Endothelial cell of umbilical vein (primary cell): ENCODE data around the gene ACOT13. TPM values are rescaled to one million over a fixed set of nuclear protein-coding genes. Genes with fewer than 3 reads are reported as not detected.

ENCODE experiments used
- BruUV-seq: library from RNA; stranded (reverse); fragments of 400-500 nt; replicated peaks from 2 replicates; lab custom pipeline; 2021; lab: Mats Ljungman, UMichigan
- CTCF ChIA-PET: fragments of 300-600, 350-600 bp; sonication (Branson Sonifier 250); formaldehyde crosslinking; loops from one replicate; lab custom pipeline; 2021; ENCODE audit warnings: antibody characterized with exemption, inconsistent platforms; lab: Charles Lee
- POLR2A ChIA-PET: fragments of 300-600, 350-600 bp; sonication (Branson Sonifier 250); formaldehyde crosslinking; loops from one replicate; lab custom pipeline; 2021; ENCODE audit warnings: antibody characterized with exemption, inconsistent platforms; lab: Charles Lee
- DNase-seq: peaks from one replicate; pipeline ENCODE4 v3.0.0-alpha.2; 2011; ENCODE audit warnings: low read depth, low spot score
- FAIRE-seq: peaks from 2 replicates; lab custom pipeline; 2011; peaks lifted over from hg19 to GRCh38; lab: Jason Lieb, UNC
- H2AFZ ChIP-seq: 2 replicates; pipeline ENCODE4 v1.6.0; 2012; ENCODE audit warnings: low read depth, low read length, control low read depth, inconsistent platforms
- H3K27ac ChIP-seq: 2 replicates; pipeline ENCODE4 v1.5.1; 2011; ENCODE audit warnings: low read depth, mild to moderate bottlenecking, control low read depth, low read length, moderate library complexity; ENCODE audit not compliant: insufficient read depth
- H3K27me3 ChIP-seq, 2 experiments: 2 replicates each; pipeline versions ENCODE4 v1.6.0 to v1.6.1; 2011; ENCODE audit warnings: low read length in 2 of 2, mixed read lengths in 1 of 2; ENCODE audit not compliant: control insufficient read depth in 2 of 2, insufficient read depth in 2 of 2
- H3K36me3 ChIP-seq, 2 experiments: 2 replicates in 1 of 2; 3 replicates in 1 of 2; pipeline ENCODE4 v1.5.1; 2011; ENCODE audit warnings: low read length in 2 of 2, mild to moderate bottlenecking in 1 of 2, moderate library complexity in 1 of 2; ENCODE audit not compliant: control insufficient read depth in 2 of 2, insufficient read depth in 2 of 2; ENCODE audit errors: extremely low read depth in 1 of 2
- H3K4me1 ChIP-seq: 3 replicates; pipeline ENCODE4 v1.5.1; 2011; ENCODE audit warnings: mild to moderate bottlenecking, low read length; ENCODE audit not compliant: control insufficient read depth, insufficient read depth; ENCODE audit errors: extremely low read depth
- H3K4me2 ChIP-seq: 2 replicates; pipeline ENCODE4 v1.6.1; 2011; ENCODE audit warnings: low read length, control low read depth, mixed read lengths; ENCODE audit not compliant: insufficient read depth
- H3K4me3 ChIP-seq, 3 experiments: fragments of 200-600 bp in 1 of 3; sonication (generic), shearing (Covaris generic) in 1 of 3; replicated peaks in 1 of 3; 2 replicates each; pipeline ENCODE4 v1.5.1; 2011 to 2016; ENCODE audit warnings: control low read depth in 3 of 3, low read length in 3 of 3, mild to moderate bottlenecking in 2 of 3, inconsistent platforms in 1 of 3, low read depth in 1 of 3, moderate library complexity in 1 of 3; ENCODE audit not compliant: insufficient read depth in 1 of 3
- H3K79me2 ChIP-seq: 2 replicates; pipeline ENCODE4 v1.6.0; 2012; ENCODE audit warnings: low read length, inconsistent platforms; ENCODE audit not compliant: control insufficient read depth, insufficient read depth
- H3K9ac ChIP-seq: replicated peaks from 2 replicates; pipeline ENCODE3; 2011; ENCODE audit warnings: low read length, control low read depth; ENCODE audit not compliant: insufficient read depth; ENCODE audit errors: extremely low read depth
- H3K9me1 ChIP-seq: replicated peaks from 3 replicates; pipeline ENCODE4 v1.6.0; 2011; ENCODE audit warnings: mild to moderate bottlenecking, low read length; ENCODE audit not compliant: control insufficient read depth, insufficient read depth; ENCODE audit errors: extremely low read depth
- H3K9me3 ChIP-seq: replicated peaks from 2 replicates; pipeline ENCODE4 v1.5.1; 2012; ENCODE audit warnings: low read length, inconsistent platforms; ENCODE audit not compliant: control insufficient read depth, insufficient read depth
- H4K20me1 ChIP-seq: replicated peaks from 2 replicates; pipeline ENCODE3; 2011; ENCODE audit warnings: mild to moderate bottlenecking, low read length; ENCODE audit not compliant: control insufficient read depth, insufficient read depth; ENCODE audit errors: extremely low read depth
- EZH2 ChIP-seq: IDR thresholded peaks from 2 replicates; pipeline ENCODE4 v1.6.1; 2012; ENCODE audit warnings: borderline replicate concordance, low read depth, mild to moderate bottlenecking, moderate library complexity, low read length, inconsistent platforms; ENCODE audit not compliant: severe bottlenecking
- FOS ChIP-seq: IDR thresholded peaks from 2 replicates; pipeline ENCODE4 v1.6.1; 2011; ENCODE audit warnings: mild to moderate bottlenecking, low read length, moderate library complexity, borderline replicate concordance; ENCODE audit not compliant: insufficient read depth
- JUN ChIP-seq: IDR thresholded peaks from 2 replicates; pipeline ENCODE4 v1.6.1; 2011; ENCODE audit warnings: borderline replicate concordance, low read depth; ENCODE audit not compliant: insufficient read length, insufficient read depth
- MAX ChIP-seq: IDR thresholded peaks from 2 replicates; pipeline ENCODE4 v1.6.1; 2011; ENCODE audit not compliant: insufficient read depth, insufficient read length
- MYC ChIP-seq: IDR thresholded peaks from one replicate; pipeline ENCODE4 v1.6.1; 2011; ENCODE audit warnings: mild to moderate bottlenecking, low read depth, low read length
- POLR2A ChIP-seq: IDR thresholded peaks from 2 replicates; pipeline ENCODE4 v1.6.1; 2012; ENCODE audit warnings: low read depth, mild to moderate bottlenecking, control low read depth, low read length
- POLR2AphosphoS5 ChIP-seq: IDR thresholded peaks from 2 replicates; pipeline ENCODE4 v1.6.1; 2012; ENCODE audit warnings: low read depth, mild to moderate bottlenecking, control low read depth, low read length, moderate library complexity; ENCODE audit not compliant: insufficient read depth
- dilution Hi-C: fragments of 300-500 bp; cut with MboI; formaldehyde crosslinking; loops from one replicate; pipeline ENCODE4 v1.15.0; 2019; ENCODE audit warnings: low sequenced_read_pairs; ENCODE audit not compliant: extremely low pct_ligation_motif_present
- intact Hi-C: fragments of 100-400 bp; cut with micrococcal nuclease; formaldehyde crosslinking; loops from one replicate; pipeline ENCODE4 v1.10.0; 2022
- polyA plus RNA-seq, 4 experiments: library from polyadenylated mRNA; depleted of rRNA in 3 of 4; stranded (reverse) in 3 of 4; unstranded in 1 of 4; fragments of >200 nt; gene quantifications; 2 replicates each; pipeline versions ENCODE4 v1.2.1 to v1.2.3, GENCODE V29; 2011 to 2012; ENCODE audit warnings: missing spikeins in 1 of 4
- total RNA-seq: library from RNA; stranded (reverse); gene quantifications from 2 replicates; pipeline ENCODE4 v1.2.3, GENCODE V29; 2021

ACOT13 gene
- total and polyA plus RNA-seq, 2 donors (not counting 3 experiments of a cell fraction or from before 2014, with no cell fraction given) = 7.7 to 24.1 TPM

GRCh38 chr6:24720604-24721460, 54.0 kb downstream of the ACOT13 start:
- H3K27me3 ChIP-seq = no peaks in the 10 kb centered on the region
- no peak for TF ChIP-seq MYC
- peak; percentile 28 for TF ChIP-seq FOS
- TF ChIP-seq JUN = no peak
- no peak for TF ChIP-seq EZH2
- no peak for TF ChIP-seq MAX
- TF ChIP-seq POLR2AphosphoS5 = peak; percentile 98
- TF ChIP-seq POLR2A = peak; percentile 98
- intact Hi-C loops (loop anchor here (1.0 to 10.0 kb wide), 6 partner anchors 22 to 1274 kb away; partner anchors contain the start of gene TDP2), dilution Hi-C loops (no loop called here)
- BruUV-seq = no TSS peak
- peak; percentile 98 for FAIRE-seq
- peaks cover 34% of the 10 kb centered on the region for H3K4me1 ChIP-seq
- H3K79me2 ChIP-seq = peaks cover 47% of the 10 kb centered on the region
- peak overlapping the region; percentile 97 for H3K27ac ChIP-seq
- no peaks in the 10 kb centered on the region for H3K9me3 ChIP-seq
- H3K9ac ChIP-seq = peak overlapping the region; percentile 100
- peak overlapping the region; percentile 68 for H3K4me2 ChIP-seq
- peak overlapping the region; percentile 81 to 89 (median 86) for H3K4me3 ChIP-seq
- no peaks in the 10 kb centered on the region for H3K9me1 ChIP-seq
- POLR2A ChIA-PET = interaction anchor here (1.6 kb wide), 1 partner anchor 22 kb away, joined by 18 read pairs; no protein-coding TSS in a partner anchor
- peaks cover 0 to 4% of the 10 kb centered on the region in 2 experiments for H3K36me3 ChIP-seq
- peaks cover 15% of the 10 kb centered on the region for H4K20me1 ChIP-seq
- DNase-seq = peak; percentile 100
- H2AFZ ChIP-seq = peak overlapping the region; percentile 43
- CTCF ChIA-PET = interaction anchor here (1.0 to 2.6 kb wide), 7 partner anchors 13 to 140 kb away, joined by 3 to 14 read pairs (median 4); no protein-coding TSS in a partner anchor
